ENCODE results near the gene MAP2.

MAP2 gene

GRCh38 chr2:209395229-209395628 is 28.6 kb upstream of the MAP2 start:
- no peaks in the 10 kb centered on the region for H3K9me3 ChIP-seq (replicated peaks in 1 of 2; ENCODE audit: control insufficient read depth in 2 of 2, insufficient read depth in 1 of 2, low read depth in 1 of 2, low read length in 2 of 2)
- no peaks in the 10 kb centered on the region for H3K79me1 ChIP-seq (ENCODE audit: low read depth, low read length)
- H3K27me3 ChIP-seq (ENCODE audit: control insufficient read depth in 3 of 3, insufficient read depth in 3 of 3, low read depth in 1 of 3, low read length in 3 of 3) = no peaks in the 10 kb centered on the region
- no CpG with 5 or more reads among the region's 1 CpG for WGBS, 2 donors (ENCODE audit: extremely low coverage in 2 of 2, insufficient read length in 2 of 2, insufficient replicate concordance in 1 of 2)
- H3K4me1 ChIP-seq (ENCODE audit: control insufficient read depth in 2 of 2, insufficient read depth in 1 of 2, low read depth in 1 of 2, low read length in 2 of 2) = peaks cover 0 to 50% of the 10 kb centered on the region in 2 donors
- no peak overlapping the region for H3K4me3 ChIP-seq (ENCODE audit: low read length in 2 of 2)
- H4K8ac ChIP-seq (ENCODE audit: low read depth, low read length) = no peak overlapping the region
- no peak for DNase-seq (ENCODE audit: low spot score)
- H2AFZ ChIP-seq (ENCODE audit: low read length) = no peak overlapping the region
- H3K14ac ChIP-seq (ENCODE audit: low read length) = no peak overlapping the region
- no peak overlapping the region for H2BK120ac ChIP-seq (ENCODE audit: low read depth, low read length)
- H3K18ac ChIP-seq (ENCODE audit: low read length) = no peak overlapping the region
- H3K4me2 ChIP-seq (ENCODE audit: insufficient read depth, low read length, poor library complexity, severe bottlenecking) = no peak overlapping the region
- H3K4ac ChIP-seq (ENCODE audit: low read length) = no peak overlapping the region
- H2BK12ac ChIP-seq (ENCODE audit: low read length) = no peak overlapping the region
- no peak overlapping the region for H4K91ac ChIP-seq (ENCODE audit: low read depth, low read length, poor library complexity)
- no peak overlapping the region for H3K23ac ChIP-seq (ENCODE audit: low read depth, low read length, poor library complexity)
- H2BK5ac ChIP-seq (ENCODE audit: low read length) = no peak overlapping the region
- no peak overlapping the region for H3K27ac ChIP-seq (replicated peaks; ENCODE audit: low read length)
- H3K9ac ChIP-seq (ENCODE audit: low read depth, low read length, poor library complexity) = no peak overlapping the region
- no peaks in the 10 kb centered on the region for H3K36me3 ChIP-seq (replicated peaks in 1 of 2; ENCODE audit: control insufficient read depth in 2 of 2, insufficient read depth in 2 of 2, low read length in 2 of 2)
- H2AK5ac ChIP-seq (ENCODE audit: low read depth, low read length) = no peak overlapping the region
- H2BK15ac ChIP-seq (ENCODE audit: low read length) = no peak overlapping the region

GRCh38 chr2:209395652-209396051 is 28.2 kb upstream of the MAP2 start:
- Histone ChIP-seq H3K27ac (replicated peaks; ENCODE audit: low read length) (no peak overlapping the region), H2BK15ac (ENCODE audit: low read length) (no peak overlapping the region), H3K4ac (ENCODE audit: low read length) (no peak overlapping the region), H3K23ac (ENCODE audit: low read depth, low read length, poor library complexity) (no peak overlapping the region), H3K79me1 (ENCODE audit: low read depth, low read length) (no peaks in the 10 kb centered on the region), H3K9me3 (replicated peaks in 1 of 2; ENCODE audit: control insufficient read depth in 2 of 2, insufficient read depth in 1 of 2, low read depth in 1 of 2, low read length in 2 of 2) (no peaks in the 10 kb centered on the region), H3K14ac (ENCODE audit: low read length) (no peak overlapping the region), H3K9ac (ENCODE audit: low read depth, low read length, poor library complexity) (no peak overlapping the region), H2BK120ac (ENCODE audit: low read depth, low read length) (no peak overlapping the region), H4K91ac (ENCODE audit: low read depth, low read length, poor library complexity) (no peak overlapping the region), H2BK5ac (ENCODE audit: low read length) (no peak overlapping the region), H4K8ac (ENCODE audit: low read depth, low read length) (no peak overlapping the region), H3K4me1 (ENCODE audit: control insufficient read depth in 2 of 2, insufficient read depth in 1 of 2, low read depth in 1 of 2, low read length in 2 of 2) (peaks cover 0 to 50% of the 10 kb centered on the region in 2 donors), H3K36me3 (replicated peaks in 1 of 2; ENCODE audit: control insufficient read depth in 2 of 2, insufficient read depth in 2 of 2, low read length in 2 of 2) (no peaks in the 10 kb centered on the region), H3K27me3 (ENCODE audit: control insufficient read depth in 3 of 3, insufficient read depth in 3 of 3, low read depth in 1 of 3, low read length in 3 of 3) (no peaks in the 10 kb centered on the region), H3K4me3 (ENCODE audit: low read length in 2 of 2) (no peak overlapping the region), H2AFZ (ENCODE audit: low read length) (no peak overlapping the region), H2BK12ac (ENCODE audit: low read length) (no peak overlapping the region), H2AK5ac (ENCODE audit: low read depth, low read length) (no peak overlapping the region), H3K18ac (ENCODE audit: low read length) (no peak overlapping the region), H3K4me2 (ENCODE audit: insufficient read depth, low read length, poor library complexity, severe bottlenecking) (no peak overlapping the region)
- no peak for DNase-seq (ENCODE audit: low spot score)

- peaks cover 0 to 41% of the 10 kb centered on the region in 2 donors for H3K4me1 ChIP-seq (ENCODE audit: control insufficient read depth in 2 of 2, insufficient read depth in 1 of 2, low read depth in 1 of 2, low read length in 2 of 2)
- H3K14ac ChIP-seq (ENCODE audit: low read length) = no peak overlapping the region
- 100% methylated on average over 1 of the region's 2 CpGs; no CpG with 5 or more reads in 1 of the 2 donors for WGBS, 2 donors (ENCODE audit: extremely low coverage in 2 of 2, insufficient read length in 2 of 2, insufficient replicate concordance in 1 of 2)
- H3K27me3 ChIP-seq (ENCODE audit: control insufficient read depth in 3 of 3, insufficient read depth in 3 of 3, low read depth in 1 of 3, low read length in 3 of 3) = no peaks in the 10 kb centered on the region
- peak overlapping the region; percentile 23 for H2AFZ ChIP-seq (ENCODE audit: low read length)
- no peak overlapping the region for H2BK120ac ChIP-seq (ENCODE audit: low read depth, low read length)
- no peak overlapping the region for H2AK5ac ChIP-seq (ENCODE audit: low read depth, low read length)
- no peak overlapping the region for H2BK12ac ChIP-seq (ENCODE audit: low read length)
- no peak overlapping the region for H4K91ac ChIP-seq (ENCODE audit: low read depth, low read length, poor library complexity)
- no peak overlapping the region for H3K4me2 ChIP-seq (ENCODE audit: insufficient read depth, low read length, poor library complexity, severe bottlenecking)
- no peak for DNase-seq (ENCODE audit: low spot score)
- no peak overlapping the region for H3K27ac ChIP-seq (replicated peaks; ENCODE audit: low read length)
- no peak overlapping the region for H3K23ac ChIP-seq (ENCODE audit: low read depth, low read length, poor library complexity)
- H3K4me3 ChIP-seq (ENCODE audit: low read length in 2 of 2) = no peak overlapping the region
- H3K79me1 ChIP-seq (ENCODE audit: low read depth, low read length) = no peaks in the 10 kb centered on the region
- no peak overlapping the region for H3K9ac ChIP-seq (ENCODE audit: low read depth, low read length, poor library complexity)
- no peak overlapping the region for H3K18ac ChIP-seq (ENCODE audit: low read length)
- no peaks in the 10 kb centered on the region for H3K9me3 ChIP-seq (replicated peaks in 1 of 2; ENCODE audit: control insufficient read depth in 2 of 2, insufficient read depth in 1 of 2, low read depth in 1 of 2, low read length in 2 of 2)
- H2BK5ac ChIP-seq (ENCODE audit: low read length) = no peak overlapping the region
- no peak overlapping the region for H3K4ac ChIP-seq (ENCODE audit: low read length)
- H3K36me3 ChIP-seq (replicated peaks in 1 of 2; ENCODE audit: control insufficient read depth in 2 of 2, insufficient read depth in 2 of 2, low read length in 2 of 2) = no peaks in the 10 kb centered on the region
- H4K8ac ChIP-seq (ENCODE audit: low read depth, low read length) = no peak overlapping the region
- H2BK15ac ChIP-seq (ENCODE audit: low read length) = no peak overlapping the region
These were observed 25.4 kb upstream of the MAP2 start for GRCh38 chr2:209398463-209398862.

GRCh38 chr2:209401788-209402187 is 22.1 kb upstream of the MAP2 start:
- Histone ChIP-seq H3K9ac (ENCODE audit: low read depth, low read length, poor library complexity) (no peak overlapping the region), H4K8ac (ENCODE audit: low read depth, low read length) (no peak overlapping the region), H2BK15ac (ENCODE audit: low read length) (no peak overlapping the region), H2BK120ac (ENCODE audit: low read depth, low read length) (no peak overlapping the region), H3K18ac (ENCODE audit: low read length) (no peak overlapping the region), H4K91ac (ENCODE audit: low read depth, low read length, poor library complexity) (no peak overlapping the region), H3K23ac (ENCODE audit: low read depth, low read length, poor library complexity) (no peak overlapping the region), H3K14ac (ENCODE audit: low read length) (no peak overlapping the region), H2AK5ac (ENCODE audit: low read depth, low read length) (no peak overlapping the region), H2BK12ac (ENCODE audit: low read length) (no peak overlapping the region), H3K4me1 (ENCODE audit: control insufficient read depth in 2 of 2, insufficient read depth in 1 of 2, low read depth in 1 of 2, low read length in 2 of 2) (peaks cover 0 to 33% of the 10 kb centered on the region in 2 donors), H2BK5ac (ENCODE audit: low read length) (no peak overlapping the region), H3K36me3 (replicated peaks in 1 of 2; ENCODE audit: control insufficient read depth in 2 of 2, insufficient read depth in 2 of 2, low read length in 2 of 2) (no peaks in the 10 kb centered on the region), H3K4ac (ENCODE audit: low read length) (no peak overlapping the region), H3K4me3 (ENCODE audit: low read length in 2 of 2) (no peak overlapping the region), H3K9me3 (replicated peaks in 1 of 2; ENCODE audit: control insufficient read depth in 2 of 2, insufficient read depth in 1 of 2, low read depth in 1 of 2, low read length in 2 of 2) (no peaks in the 10 kb centered on the region), H2AFZ (ENCODE audit: low read length) (peak overlapping the region; percentile 61), H3K27ac (replicated peaks; ENCODE audit: low read length) (no peak overlapping the region), H3K79me1 (ENCODE audit: low read depth, low read length) (no peaks in the 10 kb centered on the region), H3K27me3 (ENCODE audit: control insufficient read depth in 3 of 3, insufficient read depth in 3 of 3, low read depth in 1 of 3, low read length in 3 of 3) (no peaks in the 10 kb centered on the region), H3K4me2 (ENCODE audit: insufficient read depth, low read length, poor library complexity, severe bottlenecking) (no peak overlapping the region)
- DNase-seq (ENCODE audit: low spot score) = no peak
- WGBS, 2 donors (ENCODE audit: extremely low coverage in 2 of 2, insufficient read length in 2 of 2, insufficient replicate concordance in 1 of 2) = no CpG with 5 or more reads among the region's 3 CpGs
